ENCODE data around the gene TRIM10. TPM values are rescaled to one million over a fixed set of nuclear protein-coding genes. Genes with fewer than 3 reads are reported as not detected.

Gene TRIM10, protein sequence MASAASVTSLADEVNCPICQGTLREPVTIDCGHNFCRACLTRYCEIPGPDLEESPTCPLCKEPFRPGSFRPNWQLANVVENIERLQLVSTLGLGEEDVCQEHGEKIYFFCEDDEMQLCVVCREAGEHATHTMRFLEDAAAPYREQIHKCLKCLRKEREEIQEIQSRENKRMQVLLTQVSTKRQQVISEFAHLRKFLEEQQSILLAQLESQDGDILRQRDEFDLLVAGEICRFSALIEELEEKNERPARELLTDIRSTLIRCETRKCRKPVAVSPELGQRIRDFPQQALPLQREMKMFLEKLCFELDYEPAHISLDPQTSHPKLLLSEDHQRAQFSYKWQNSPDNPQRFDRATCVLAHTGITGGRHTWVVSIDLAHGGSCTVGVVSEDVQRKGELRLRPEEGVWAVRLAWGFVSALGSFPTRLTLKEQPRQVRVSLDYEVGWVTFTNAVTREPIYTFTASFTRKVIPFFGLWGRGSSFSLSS
- 100 to 1,000 TPM in 1 of 2 donors, under 1 TPM in 1; 0.75 to 128 TPM for total RNA-seq
- polyA plus RNA-seq, result under 1 TPM; 0.29 to 0.72 TPM

DNA sequence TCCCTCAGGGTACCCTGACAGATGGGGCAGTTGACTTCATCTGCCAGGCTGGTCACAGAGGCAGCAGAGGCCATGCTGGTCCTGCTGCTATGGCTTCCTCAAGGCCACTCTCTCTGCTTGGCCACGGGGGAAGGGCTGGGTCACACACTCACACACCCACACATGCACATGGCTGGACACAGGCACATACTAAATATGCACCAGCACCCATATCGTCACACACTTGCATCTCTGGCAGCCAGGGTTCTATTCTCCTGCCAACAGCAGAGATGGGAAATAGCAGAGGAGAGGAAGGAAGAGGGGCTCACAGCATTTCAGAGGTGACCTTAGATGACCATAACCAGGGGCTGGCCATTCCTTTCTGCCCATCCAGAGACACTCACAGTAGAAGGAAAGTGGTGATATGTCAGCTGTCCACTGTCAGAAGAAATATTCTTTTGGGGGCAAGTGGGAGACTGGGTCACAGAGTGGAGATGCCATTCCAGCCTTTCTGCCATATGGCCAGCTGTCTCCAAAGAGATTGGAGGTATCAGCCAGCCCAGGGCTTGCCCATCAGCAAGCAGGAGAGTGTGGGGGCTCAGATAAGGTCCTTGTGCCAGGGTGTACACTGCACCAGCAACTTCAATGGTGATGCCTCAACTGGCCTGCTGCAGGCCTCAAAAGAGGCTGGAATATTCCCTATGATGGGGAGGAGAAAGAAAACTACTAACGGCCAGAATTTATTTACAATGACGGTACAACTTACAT lies at the start of gene TRIM10:
Gene TRIM10 (minus strand): TSS at position 427 of the 747 bp plus-strand sequence. CDS start 353 bp downstream, at position 74.
- no peaks in the 10 kb centered on the region for H3K9me3 ChIP-seq (ENCODE audit: control insufficient read depth in 4 of 4, low read length in 3 of 4)
- H3K9ac ChIP-seq (ENCODE audit: low read depth in 1 of 2, low read length in 2 of 2), result no peak within 1 kb of the TSS
- TF ChIP-seq YY1 (IDR thresholded peaks at IDR 0.05) (no peak), SP1 (IDR thresholded peaks at IDR 0.05) (no peak), RXRA (IDR thresholded peaks at IDR 0.05) (no peak)
- peak; percentile 81 for DNase-seq (ENCODE audit: low spot score)
- H3K4me1 ChIP-seq (ENCODE audit: control insufficient read depth in 4 of 4, insufficient read depth in 4 of 4, low read length in 3 of 4), result peaks cover 0 to 26% (median 5%) of the 10 kb centered on the region in 4 donors
- WGBS, result 89% methylated on average over 4 of the region's 4 CpGs
- H3K27ac ChIP-seq (ENCODE audit: low read depth in 1 of 2, low read length in 2 of 2), result no peak within 1 kb of the TSS
- no peaks in the 10 kb centered on the region for H3K27me3 ChIP-seq (ENCODE audit: control insufficient read depth in 4 of 4, insufficient read depth in 4 of 4, low read length in 3 of 4)
- no peaks in the 10 kb centered on the region for H3K36me3 ChIP-seq (ENCODE audit: control insufficient read depth in 4 of 4, insufficient read depth in 3 of 4, low read depth in 1 of 4, low read length in 3 of 4)
- H3K4me3 ChIP-seq (ENCODE audit: low read depth in 1 of 3, low read length in 3 of 3), result no peak within 1 kb of the TSS

DNA sequence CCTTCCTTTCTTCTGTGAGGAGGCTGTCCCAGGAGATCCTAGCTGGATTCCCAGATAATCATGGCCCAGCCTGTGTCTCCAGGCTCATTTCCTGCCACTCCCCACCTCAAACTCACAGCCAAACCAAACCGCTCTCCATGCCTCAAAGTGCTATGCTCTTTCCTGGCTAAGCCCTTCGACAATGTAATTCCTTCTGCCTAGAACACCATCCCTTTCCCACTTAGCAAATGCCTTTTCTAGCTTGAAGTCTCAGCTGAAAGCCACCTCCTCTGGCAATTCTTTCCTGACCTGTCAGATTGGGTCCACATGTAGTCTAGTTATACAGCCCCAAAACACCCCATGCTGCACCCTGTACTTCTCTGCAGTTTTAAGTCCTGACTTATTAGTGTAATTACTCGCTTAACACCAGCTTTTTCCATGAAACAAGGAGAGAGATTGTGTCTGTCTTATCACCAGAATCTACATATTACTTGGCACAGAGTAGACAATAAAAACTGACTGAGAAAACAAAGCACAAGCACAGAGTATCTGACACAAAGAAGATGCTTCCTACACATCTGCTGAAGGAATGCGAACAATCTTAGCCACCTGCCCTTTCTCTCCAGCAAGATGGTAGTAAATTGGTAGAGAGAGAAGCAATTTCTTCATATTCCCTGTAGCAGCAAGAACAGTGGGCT lies 46.7 kb upstream of the TRIM10 start:
- H3K27me3 ChIP-seq (ENCODE audit: control insufficient read depth in 4 of 4, insufficient read depth in 4 of 4, low read length in 3 of 4), result no peaks in the 10 kb centered on the region
- peaks cover 23 to 87% (median 84%) of the 10 kb centered on the region in 4 donors for H3K4me1 ChIP-seq (ENCODE audit: control insufficient read depth in 4 of 4, insufficient read depth in 4 of 4, low read length in 3 of 4)
- no peaks in the 10 kb centered on the region for H3K9me3 ChIP-seq (ENCODE audit: control insufficient read depth in 4 of 4, low read length in 3 of 4)
- H3K9ac ChIP-seq (ENCODE audit: low read depth in 1 of 2, low read length in 2 of 2), result peak overlapping the region; percentile 13 to 83
- H3K4me3 ChIP-seq (ENCODE audit: low read depth in 1 of 3, low read length in 3 of 3), result peak overlapping the region in 1 of 3 donors; percentile 38
- DNase-seq (ENCODE audit: low spot score), result no peak
- no peaks in the 10 kb centered on the region for H3K36me3 ChIP-seq (ENCODE audit: control insufficient read depth in 4 of 4, insufficient read depth in 3 of 4, low read depth in 1 of 4, low read length in 3 of 4)
- peak overlapping the region; percentile 82 to 91 for H3K27ac ChIP-seq (ENCODE audit: low read depth in 1 of 2, low read length in 2 of 2)
- TF ChIP-seq EGR1 (IDR thresholded peaks at IDR 0.05; ENCODE audit: low read depth in 2 of 2) (no peak), RXRA (IDR thresholded peaks at IDR 0.05) (no peak)
- WGBS, result 45% methylated on average over 4 of the region's 4 CpGs

DNA sequence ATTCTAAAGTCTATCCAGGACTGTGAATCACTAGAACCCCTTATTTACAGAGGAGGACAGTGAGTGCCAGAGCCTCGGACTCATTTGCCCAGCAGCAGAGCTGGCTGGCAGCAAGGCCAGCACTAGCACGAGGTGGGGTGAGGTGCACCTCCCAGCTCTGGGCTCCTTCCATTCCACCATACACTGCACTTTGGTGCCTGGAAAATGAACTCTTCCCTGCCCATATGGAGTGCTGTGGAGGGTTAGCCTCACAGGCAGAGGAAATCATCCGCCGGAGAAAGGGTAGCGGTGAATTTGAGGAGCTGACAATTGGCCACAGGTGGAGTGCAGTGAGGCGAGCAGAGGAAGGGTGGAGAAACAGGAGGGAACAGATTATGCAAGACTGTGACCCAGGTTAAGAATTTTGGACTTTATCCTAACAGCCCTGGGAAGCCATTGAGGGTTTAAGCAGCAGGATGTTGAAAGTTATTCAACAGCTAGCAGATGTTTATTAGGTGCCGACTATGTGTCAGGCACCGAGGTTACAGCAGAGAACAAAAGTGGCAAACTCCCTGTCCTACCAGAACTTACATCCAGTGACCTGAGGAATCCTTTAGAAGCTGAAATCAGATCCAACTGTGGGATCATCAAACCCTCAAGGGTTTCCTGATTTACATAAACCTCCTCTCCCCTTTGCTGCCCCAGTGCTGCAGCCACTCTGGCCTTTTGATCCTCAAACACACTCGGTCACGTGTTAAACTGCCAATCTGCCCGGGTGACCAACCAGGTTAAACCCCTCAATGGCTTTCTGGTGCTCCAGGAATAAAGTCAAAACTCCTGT lies 46.0 kb upstream of the TRIM10 start:
- H3K4me3 ChIP-seq (ENCODE audit: low read depth in 1 of 3, low read length in 3 of 3), result no peak overlapping the region
- peak overlapping the region; percentile 17 to 25 for H3K9ac ChIP-seq (ENCODE audit: low read depth in 1 of 2, low read length in 2 of 2)
- no peaks in the 10 kb centered on the region for H3K27me3 ChIP-seq (ENCODE audit: control insufficient read depth in 4 of 4, insufficient read depth in 4 of 4, low read length in 3 of 4)
- no peaks in the 10 kb centered on the region for H3K9me3 ChIP-seq (ENCODE audit: control insufficient read depth in 4 of 4, low read length in 3 of 4)
- 26% methylated on average over 11 of the region's 11 CpGs for WGBS
- DNase-seq (ENCODE audit: low spot score), result no peak
- peak overlapping the region; percentile 82 to 91 for H3K27ac ChIP-seq (ENCODE audit: low read depth in 1 of 2, low read length in 2 of 2)
- peaks cover 23 to 91% (median 88%) of the 10 kb centered on the region in 4 donors for H3K4me1 ChIP-seq (ENCODE audit: control insufficient read depth in 4 of 4, insufficient read depth in 4 of 4, low read length in 3 of 4)
- H3K36me3 ChIP-seq (ENCODE audit: control insufficient read depth in 4 of 4, insufficient read depth in 3 of 4, low read depth in 1 of 4, low read length in 3 of 4), result no peaks in the 10 kb centered on the region
- TF ChIP-seq RXRA (IDR thresholded peaks at IDR 0.05), result peak; percentile 95
- peak; percentile 68 for TF ChIP-seq FOXA1 (IDR thresholded peaks at IDR 0.05)
- TF ChIP-seq SP1 (IDR thresholded peaks at IDR 0.05), result peak; percentile 98
- TF ChIP-seq CTCF (IDR thresholded peaks at IDR 0.05; ENCODE audit: low read depth, low read length, missing input control), result no peak
- TF ChIP-seq RAD21 (IDR thresholded peaks at IDR 0.05), result peak in 1 of 2 donors; percentile 13
- peak; percentile 83 for TF ChIP-seq ATF3 (IDR thresholded peaks at IDR 0.05)
- TF ChIP-seq EGR1 (IDR thresholded peaks at IDR 0.05; ENCODE audit: low read depth in 2 of 2), result peak; percentile 14 to 33
- peak; percentile 94 for TF ChIP-seq YY1 (IDR thresholded peaks at IDR 0.05)
- peak; percentile 66 for TF ChIP-seq ZBTB33 (IDR thresholded peaks at IDR 0.05)
- peak; percentile 63 to 84 for TF ChIP-seq JUND (IDR thresholded peaks at IDR 0.05)
- TF ChIP-seq HNF4A (conservative IDR thresholded peaks at IDR 0.05), result peak; percentile 92 to 98
- peak in 1 of 2 donors; percentile 47 for TF ChIP-seq GABPA (IDR thresholded peaks at IDR 0.05 in 1 of 2, conservative IDR thresholded peaks at IDR 0.05 in 1 of 2)
- TF ChIP-seq HNF4G (IDR thresholded peaks at IDR 0.05), result peak; percentile 87
- TF ChIP-seq TAF1 (conservative IDR thresholded peaks at IDR 0.05), result no peak

All from liver (tissue), 9 donors.